Endodermal cell (in vitro differentiated cells): Measurements from ENCODE around the gene FYCO1. TPM values are rescaled to one million over a fixed set of nuclear protein-coding genes. Genes with fewer than 3 reads are reported as not detected.

Source experiments
- DNase-seq: peaks from one replicate; pipeline ENCODE4 v3.0.0-alpha.2; 2017
- H3K27ac ChIP-seq: 2 replicates; pipeline ENCODE4 v1.5.1; 2013; ENCODE audit warnings: mild to moderate bottlenecking, low read depth, low read length, moderate library complexity
- H3K27me3 ChIP-seq: 2 replicates; pipeline ENCODE4 v1.6.1; 2013; ENCODE audit warnings: mild to moderate bottlenecking, low read length, moderate library complexity; ENCODE audit not compliant: insufficient read depth, control insufficient read depth, poor library complexity, severe bottlenecking
- H3K36me3 ChIP-seq: 2 replicates; pipeline ENCODE4 v1.7.0; 2013; ENCODE audit warnings: mild to moderate bottlenecking, low read length, moderate library complexity; ENCODE audit not compliant: control insufficient read depth, insufficient read depth
- H3K4me1 ChIP-seq: one replicate; pipeline ENCODE4 v1.7.0; 2013; ENCODE audit warnings: low read length; ENCODE audit not compliant: control insufficient read depth, insufficient read depth
- H3K4me3 ChIP-seq: 2 replicates; pipeline ENCODE4 v1.5.1; 2013; ENCODE audit warnings: mild to moderate bottlenecking, low read length, moderate library complexity
- H3K9ac ChIP-seq: 2 replicates; pipeline ENCODE4 v1.6.1; 2013; ENCODE audit warnings: mild to moderate bottlenecking, low read length, moderate library complexity; ENCODE audit not compliant: poor library complexity, severe bottlenecking; ENCODE audit errors: extremely low read depth
- H3K9me3 ChIP-seq: 2 replicates; pipeline ENCODE4 v1.6.1; 2013; ENCODE audit warnings: mild to moderate bottlenecking, low read length, moderate library complexity; ENCODE audit not compliant: control insufficient read depth
- H3K27ac Mint-ChIP-seq: 2 replicates; pipeline ENCODE4 v1.8.0; 2020; ENCODE audit warnings: mixed read lengths
- H3K27me3 Mint-ChIP-seq: 2 replicates; pipeline ENCODE4 v1.8.0; 2021; ENCODE audit warnings: mild to moderate bottlenecking, mixed read lengths; ENCODE audit not compliant: insufficient read depth
- H3K36me3 Mint-ChIP-seq: 2 replicates; pipeline ENCODE4 v1.8.0; 2020; ENCODE audit warnings: low read depth, mixed read lengths
- H3K4me1 Mint-ChIP-seq: 2 replicates; pipeline ENCODE4 v1.8.0; 2020; ENCODE audit warnings: mixed read lengths
- H3K4me3 Mint-ChIP-seq: 2 replicates; pipeline ENCODE4 v1.8.0; 2020; ENCODE audit warnings: mild to moderate bottlenecking, moderate library complexity, mixed read lengths
- H3K9me3 Mint-ChIP-seq: 2 replicates; pipeline ENCODE4 v1.8.0; 2020; ENCODE audit warnings: mild to moderate bottlenecking, mixed read lengths
- WGBS, 2 experiments: methylation state at CpG; one replicate each; pipeline versions ENCODE4 v1.1.5 to v1.1.7; 2013; ENCODE audit warnings: missing lambda C conversion rate in 2 of 2, mixed read lengths in 1 of 2; ENCODE audit not compliant: insufficient coverage in 1 of 2, insufficient read length in 1 of 2; 5-methylcytosine and 5-hydroxymethylcytosine counted together
- total RNA-seq, 2 donors: library from RNA; stranded (reverse); fragmentation: NEBNext Ultra II Directional in 1 of 2; extraction: Animal tissue kit (Norgen Biotek cat#: 25700) in 1 of 2; gene quantifications; 2 replicates in 1 of 2; 3 replicates in 1 of 2; pipeline ENCODE4 v1.2.1, GENCODE V29; 2021
- TF ChIP-seq, protein P1 (sequence below): fragments of 200-600 bp; sonication (generic); conservative IDR thresholded peaks from 2 replicates; pipeline ENCODE4 v1.5.0; 2021; ENCODE audit warnings: antibody characterized with exemption, mild to moderate bottlenecking

FYCO1 gene
- total RNA-seq, 2 donors from 2014 or later, result 11.3 to 11.8 TPM

DNA sequence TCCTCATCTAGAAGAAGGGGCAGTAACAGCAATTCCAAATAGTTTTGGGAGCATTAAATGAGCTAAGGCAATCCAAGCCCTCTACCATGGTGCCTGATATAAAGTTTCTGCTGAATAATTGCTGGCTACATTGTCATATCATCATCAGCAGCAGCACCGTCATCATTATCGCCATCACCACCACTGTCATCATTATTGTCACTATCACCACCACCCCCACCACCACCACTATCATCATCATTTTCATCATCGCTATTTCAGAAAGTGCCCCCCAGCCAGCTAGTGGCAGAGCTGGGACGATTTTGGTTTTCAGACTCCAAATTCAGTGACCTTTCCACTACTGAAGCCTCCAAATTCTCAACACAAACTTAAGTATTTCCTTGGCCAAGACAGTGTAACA is 16.6 kb upstream of the FYCO1 start:
- Mint-ChIP-seq H3K36me3 (no peaks in the 10 kb centered on the region), H3K4me3 (no peak overlapping the region), H3K4me1 (no peaks in the 10 kb centered on the region), H3K27ac (no peak overlapping the region), H3K27me3 (peaks cover 6% of the 10 kb centered on the region), H3K9me3 (no peaks in the 10 kb centered on the region)
- H3K9me3 ChIP-seq, result no peaks in the 10 kb centered on the region
- H3K27ac ChIP-seq, result no peak overlapping the region
- 94 to 100% methylated on average over 2 to 4 of the region's 4 CpGs for WGBS, 2 experiments
- DNase-seq, result no peak
- no peak overlapping the region for H3K4me3 ChIP-seq
- H3K9ac ChIP-seq, result no peak overlapping the region
- H3K4me1 ChIP-seq, result no peaks in the 10 kb centered on the region
- H3K36me3 ChIP-seq, result no peaks in the 10 kb centered on the region
- no peaks in the 10 kb centered on the region for H3K27me3 ChIP-seq
- TF ChIP-seq, protein P1, sequence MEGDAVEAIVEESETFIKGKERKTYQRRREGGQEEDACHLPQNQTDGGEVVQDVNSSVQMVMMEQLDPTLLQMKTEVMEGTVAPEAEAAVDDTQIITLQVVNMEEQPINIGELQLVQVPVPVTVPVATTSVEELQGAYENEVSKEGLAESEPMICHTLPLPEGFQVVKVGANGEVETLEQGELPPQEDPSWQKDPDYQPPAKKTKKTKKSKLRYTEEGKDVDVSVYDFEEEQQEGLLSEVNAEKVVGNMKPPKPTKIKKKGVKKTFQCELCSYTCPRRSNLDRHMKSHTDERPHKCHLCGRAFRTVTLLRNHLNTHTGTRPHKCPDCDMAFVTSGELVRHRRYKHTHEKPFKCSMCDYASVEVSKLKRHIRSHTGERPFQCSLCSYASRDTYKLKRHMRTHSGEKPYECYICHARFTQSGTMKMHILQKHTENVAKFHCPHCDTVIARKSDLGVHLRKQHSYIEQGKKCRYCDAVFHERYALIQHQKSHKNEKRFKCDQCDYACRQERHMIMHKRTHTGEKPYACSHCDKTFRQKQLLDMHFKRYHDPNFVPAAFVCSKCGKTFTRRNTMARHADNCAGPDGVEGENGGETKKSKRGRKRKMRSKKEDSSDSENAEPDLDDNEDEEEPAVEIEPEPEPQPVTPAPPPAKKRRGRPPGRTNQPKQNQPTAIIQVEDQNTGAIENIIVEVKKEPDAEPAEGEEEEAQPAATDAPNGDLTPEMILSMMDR, result no peak

DNA sequence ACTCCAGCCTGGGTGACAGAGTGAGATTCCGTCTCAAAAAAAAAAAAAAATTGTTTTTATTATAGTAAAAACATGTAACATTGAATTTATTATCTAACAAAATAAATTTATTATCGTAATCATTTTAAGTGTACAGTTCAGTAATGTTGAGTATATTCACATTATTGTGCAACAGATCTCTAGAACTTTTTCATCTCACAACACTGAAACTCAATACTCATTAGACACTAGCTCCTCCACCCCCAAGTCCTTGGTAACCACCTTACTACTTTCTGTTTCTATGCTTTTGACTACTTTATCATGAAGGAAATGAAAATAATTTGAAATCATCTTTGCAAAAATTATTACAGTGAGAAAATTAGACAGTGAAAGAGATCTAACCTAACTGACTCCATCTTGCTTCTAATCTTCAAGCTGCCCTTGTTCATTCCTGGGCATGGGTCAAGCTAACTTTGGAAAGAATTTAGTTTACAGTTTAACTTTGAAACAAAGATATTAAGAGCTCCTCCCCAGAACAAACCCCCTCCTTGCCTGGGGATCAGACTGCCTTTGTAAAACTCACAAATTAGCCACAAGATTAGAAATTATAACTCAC is 15.0 kb upstream of the FYCO1 start:
- Histone ChIP-seq H3K9ac (no peak overlapping the region), H3K4me1 (no peaks in the 10 kb centered on the region), H3K9me3 (no peaks in the 10 kb centered on the region), H3K27me3 (no peaks in the 10 kb centered on the region), H3K36me3 (no peaks in the 10 kb centered on the region), H3K4me3 (no peak overlapping the region), H3K27ac (no peak overlapping the region)
- Mint-ChIP-seq H3K27me3 (peaks cover 5% of the 10 kb centered on the region), H3K27ac (no peak overlapping the region), H3K36me3 (no peaks in the 10 kb centered on the region), H3K4me3 (no peak overlapping the region), H3K4me1 (no peaks in the 10 kb centered on the region), H3K9me3 (no peaks in the 10 kb centered on the region)
- WGBS, 2 experiments, result no CpG with 5 or more reads among the region's 2 CpGs
- DNase-seq, result no peak
- TF ChIP-seq, protein P1, result no peak

DNA sequence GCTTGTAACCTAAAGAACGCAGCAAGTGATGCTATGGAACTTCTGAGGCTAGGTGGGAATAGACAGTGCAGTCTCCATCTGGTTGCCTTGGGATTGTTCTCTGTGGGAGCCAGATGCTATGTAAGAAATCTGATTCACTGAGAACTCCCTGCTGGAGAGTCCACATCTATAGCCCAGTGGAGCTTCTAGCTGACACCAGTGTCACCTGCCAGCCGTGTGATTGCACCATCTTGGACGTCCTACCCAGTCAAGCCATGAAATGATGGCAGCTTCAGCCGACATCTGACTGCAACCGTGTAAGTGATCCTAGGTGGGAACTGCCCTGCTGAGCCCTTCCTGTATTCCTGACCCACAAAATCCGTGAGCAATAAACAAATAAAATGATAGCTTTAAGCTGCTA is 12.4 kb upstream of the FYCO1 start:
- H3K4me3 ChIP-seq, result no peak overlapping the region
- no peak overlapping the region for H3K9ac ChIP-seq
- no peak overlapping the region for H3K27ac ChIP-seq
- no peaks in the 10 kb centered on the region for H3K36me3 ChIP-seq
- DNase-seq, result peak; percentile 11
- no peaks in the 10 kb centered on the region for H3K4me1 Mint-ChIP-seq
- TF ChIP-seq, protein P1, result no peak
- H3K36me3 Mint-ChIP-seq, result no peaks in the 10 kb centered on the region
- H3K9me3 Mint-ChIP-seq, result no peaks in the 10 kb centered on the region
- H3K27me3 Mint-ChIP-seq, result peaks cover 5% of the 10 kb centered on the region
- no peaks in the 10 kb centered on the region for H3K27me3 ChIP-seq
- no peak overlapping the region for H3K27ac Mint-ChIP-seq
- H3K4me1 ChIP-seq, result no peaks in the 10 kb centered on the region
- WGBS, 2 experiments, result 85 to 90% methylated on average over 5 to 6 of the region's 6 CpGs
- no peak overlapping the region for H3K4me3 Mint-ChIP-seq
- H3K9me3 ChIP-seq, result no peaks in the 10 kb centered on the region
